IgD-negative memory B cell (primary cell): ENCODE data around the gene LRRC8A. TPM values are rescaled to one million over a fixed set of nuclear protein-coding genes. Genes with fewer than 3 reads are reported as not detected.
A peak's percentile ranks its signal among the peaks of the same experiment; 100 is the strongest.

Experiments
- H3K27ac Mint-ChIP-seq, 3 donors: one replicate each; pipeline ENCODE4 v1.8.0; 2020 to 2022; ENCODE audit warnings: mild to moderate bottlenecking in 3 of 3, mixed read lengths in 3 of 3, moderate library complexity in 1 of 3
- H3K27me3 Mint-ChIP-seq: one replicate; pipeline ENCODE4 v1.8.0; 2021; ENCODE audit warnings: mixed read lengths
- H3K36me3 Mint-ChIP-seq: one replicate; pipeline ENCODE4 v1.8.0; 2020; ENCODE audit warnings: mild to moderate bottlenecking, mixed read lengths
- H3K4me1 Mint-ChIP-seq, 3 donors: one replicate each; pipeline ENCODE4 v1.8.0; 2020 to 2022; ENCODE audit warnings: mixed read lengths in 3 of 3, mild to moderate bottlenecking in 1 of 3
- H3K4me3 Mint-ChIP-seq, 4 donors: one replicate each; pipeline ENCODE4 v1.8.0; 2020 to 2022; ENCODE audit warnings: mild to moderate bottlenecking in 4 of 4, mixed read lengths in 4 of 4, moderate library complexity in 3 of 4
- H3K9me3 Mint-ChIP-seq, 3 donors: one replicate each; pipeline ENCODE4 v1.8.0; 2020 to 2021; ENCODE audit warnings: mixed read lengths in 3 of 3, mild to moderate bottlenecking in 1 of 3
- polyA plus RNA-seq: library from polyadenylated mRNA; unstranded; fragments of 300-500 nt; fragmentation: Illumina TruSeq; gene quantifications from one replicate; pipeline ENCODE4 v1.2.3, GENCODE V29; 2021

Gene LRRC8A
- polyA plus RNA-seq, 1 donor from 2014 or later, result 26.2 TPM

DNA sequence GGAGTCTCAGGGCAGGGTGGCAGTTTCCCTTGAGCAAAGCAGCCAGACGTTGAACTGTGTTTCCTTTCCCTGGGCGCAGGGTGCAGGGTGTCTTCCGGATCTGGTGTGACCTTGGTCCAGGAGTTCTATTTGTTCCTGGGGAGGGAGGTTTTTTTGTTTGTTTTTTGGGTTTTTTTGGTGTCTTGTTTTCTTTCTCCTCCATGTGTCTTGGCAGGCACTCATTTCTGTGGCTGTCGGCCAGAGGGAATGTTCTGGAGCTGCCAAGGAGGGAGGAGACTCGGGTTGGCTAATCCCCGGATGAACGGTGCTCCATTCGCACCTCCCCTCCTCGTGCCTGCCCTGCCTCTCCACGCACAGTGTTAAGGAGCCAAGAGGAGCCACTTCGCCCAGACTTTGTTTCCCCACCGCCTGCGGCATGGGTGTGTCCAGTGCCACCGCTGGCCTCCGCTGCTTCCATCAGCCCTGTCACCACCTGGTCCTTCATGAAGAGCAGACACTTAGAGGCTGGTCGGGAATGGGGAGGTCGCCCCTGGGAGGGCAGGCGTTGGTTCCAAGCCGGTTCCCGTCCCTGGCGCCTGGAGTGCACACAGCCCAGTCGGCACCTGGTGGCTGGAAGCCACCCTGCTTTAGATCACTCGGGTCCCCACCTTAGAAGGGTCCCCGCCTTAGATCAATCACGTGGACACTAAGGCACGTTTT lies 35.4 kb downstream of the LRRC8A start:
- Mint-ChIP-seq H3K4me3 (no peak overlapping the region), H3K9me3 (no peaks in the 10 kb centered on the region), H3K27ac (no peak overlapping the region), H3K27me3 (no peaks in the 10 kb centered on the region), H3K36me3 (peaks cover 4% of the 10 kb centered on the region), H3K4me1 (peaks cover 0 to 6% (median 4%) of the 10 kb centered on the region in 3 donors)

DNA sequence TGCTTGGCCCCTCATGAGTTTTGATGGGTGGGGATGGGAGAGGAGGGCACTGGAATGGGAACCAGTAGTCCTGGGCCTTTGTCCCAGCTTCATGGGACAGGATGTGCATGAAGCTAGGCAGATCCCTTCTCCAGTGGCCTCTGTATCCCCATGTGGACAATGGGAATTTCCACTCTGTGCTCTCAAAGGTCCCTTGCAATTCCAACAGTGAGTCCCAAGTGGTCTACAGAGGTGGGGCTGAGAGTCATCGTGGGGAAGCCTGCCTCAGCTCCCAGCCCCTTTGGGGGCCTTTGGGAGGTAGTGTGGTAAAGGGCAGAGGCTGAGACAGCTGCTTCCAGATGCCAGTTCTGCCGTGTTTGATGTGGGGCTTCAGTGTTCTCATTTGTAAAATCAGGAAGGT lies 37.0 kb downstream of the LRRC8A start:
- no peaks in the 10 kb centered on the region for H3K9me3 Mint-ChIP-seq
- peaks cover 0 to 2% (median 0%) of the 10 kb centered on the region in 3 donors for H3K4me1 Mint-ChIP-seq
- H3K27me3 Mint-ChIP-seq, result no peaks in the 10 kb centered on the region
- peaks cover 4% of the 10 kb centered on the region for H3K36me3 Mint-ChIP-seq
- H3K27ac Mint-ChIP-seq, result no peak overlapping the region
- no peak overlapping the region for H3K4me3 Mint-ChIP-seq

DNA sequence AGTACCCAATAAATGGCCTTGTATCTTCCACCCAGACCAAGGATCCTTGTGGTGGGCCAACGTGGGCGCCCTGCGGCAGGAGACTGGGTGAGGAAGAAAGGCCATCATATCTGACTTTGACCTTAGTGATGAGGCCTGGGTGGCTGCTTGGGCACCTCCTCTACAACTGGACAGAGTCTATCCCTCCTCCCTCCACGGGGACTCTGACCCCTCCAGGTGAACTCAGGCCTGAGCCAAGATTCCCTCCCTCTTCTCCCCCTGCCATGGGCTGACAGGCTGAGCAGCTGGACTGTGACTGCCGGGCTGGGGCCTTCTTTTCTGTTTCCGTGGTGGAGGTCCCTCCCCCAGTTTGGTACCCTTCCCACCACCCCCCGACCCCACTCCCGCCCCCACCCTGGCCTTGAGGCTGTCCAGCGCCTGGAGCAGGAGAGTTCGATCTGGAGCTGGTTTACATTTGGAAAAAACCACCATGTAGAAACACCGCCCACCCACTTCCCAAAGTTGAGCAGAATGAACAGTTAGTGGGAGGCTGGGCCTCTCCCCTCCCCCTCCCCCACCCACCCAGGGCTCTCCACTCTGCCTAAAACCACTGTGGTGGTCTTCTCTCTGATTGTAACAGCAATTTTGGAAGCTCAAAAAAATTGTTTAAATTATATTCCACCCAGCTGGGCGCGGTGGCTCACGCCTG lies 37.6 kb downstream of the LRRC8A start:
- Mint-ChIP-seq H3K27ac (no peak overlapping the region), H3K36me3 (peaks cover 4% of the 10 kb centered on the region), H3K9me3 (no peaks in the 10 kb centered on the region), H3K27me3 (no peaks in the 10 kb centered on the region), H3K4me3 (no peak overlapping the region), H3K4me1 (peaks cover 0 to 2% (median 0%) of the 10 kb centered on the region in 3 donors)

DNA sequence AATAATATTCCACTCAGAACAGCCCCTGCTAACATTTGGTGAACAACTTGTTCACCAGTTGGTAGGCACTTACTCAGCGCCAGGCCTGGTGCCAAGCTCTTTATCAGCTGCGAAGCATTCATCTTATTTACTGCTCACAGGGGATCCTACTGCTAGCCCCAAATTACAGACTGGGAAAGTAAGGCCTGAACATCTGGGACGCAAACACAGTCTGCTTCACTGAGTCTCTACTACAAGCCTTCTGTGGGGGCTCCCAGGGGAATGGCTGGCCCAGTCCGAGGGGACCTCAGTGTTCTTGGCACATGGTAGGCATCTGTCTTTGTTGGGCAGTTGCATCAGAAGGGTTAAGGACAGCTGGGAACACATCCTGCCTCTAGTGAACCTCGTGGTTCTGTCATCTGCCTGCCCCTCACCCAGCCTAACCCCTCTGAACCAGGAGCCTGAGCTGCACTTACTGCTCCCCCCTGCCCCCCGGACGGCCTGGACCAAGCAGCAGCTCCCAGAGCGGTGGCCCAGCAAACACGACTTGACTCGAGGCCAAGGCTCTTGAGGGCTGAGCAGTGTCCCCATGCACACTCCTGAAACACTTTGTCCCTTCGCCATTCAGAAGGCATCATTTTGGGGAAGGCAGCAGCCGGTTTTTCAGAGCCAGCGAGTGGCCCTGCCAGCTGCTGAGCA lies 38.6 kb downstream of the LRRC8A start, which contains the start of gene PHYHD1:
PHYHD1 (plus strand) TSS at position 602 of the 678 bp plus-strand sequence. CDS start 1,342 bp downstream, outside the sequence.
- H3K4me3 Mint-ChIP-seq, result peak within 1 kb of the TSS in 3 of 4 donors; percentile 30 to 76 (median 54)
- H3K4me1 Mint-ChIP-seq, result peaks cover 0 to 2% (median 0%) of the 10 kb centered on the region in 3 donors
- peak within 1 kb of the TSS; percentile 52 to 93 (median 71) for H3K27ac Mint-ChIP-seq
- no peaks in the 10 kb centered on the region for H3K27me3 Mint-ChIP-seq
- peaks cover 4% of the 10 kb centered on the region for H3K36me3 Mint-ChIP-seq
- H3K9me3 Mint-ChIP-seq, result no peaks in the 10 kb centered on the region

DNA sequence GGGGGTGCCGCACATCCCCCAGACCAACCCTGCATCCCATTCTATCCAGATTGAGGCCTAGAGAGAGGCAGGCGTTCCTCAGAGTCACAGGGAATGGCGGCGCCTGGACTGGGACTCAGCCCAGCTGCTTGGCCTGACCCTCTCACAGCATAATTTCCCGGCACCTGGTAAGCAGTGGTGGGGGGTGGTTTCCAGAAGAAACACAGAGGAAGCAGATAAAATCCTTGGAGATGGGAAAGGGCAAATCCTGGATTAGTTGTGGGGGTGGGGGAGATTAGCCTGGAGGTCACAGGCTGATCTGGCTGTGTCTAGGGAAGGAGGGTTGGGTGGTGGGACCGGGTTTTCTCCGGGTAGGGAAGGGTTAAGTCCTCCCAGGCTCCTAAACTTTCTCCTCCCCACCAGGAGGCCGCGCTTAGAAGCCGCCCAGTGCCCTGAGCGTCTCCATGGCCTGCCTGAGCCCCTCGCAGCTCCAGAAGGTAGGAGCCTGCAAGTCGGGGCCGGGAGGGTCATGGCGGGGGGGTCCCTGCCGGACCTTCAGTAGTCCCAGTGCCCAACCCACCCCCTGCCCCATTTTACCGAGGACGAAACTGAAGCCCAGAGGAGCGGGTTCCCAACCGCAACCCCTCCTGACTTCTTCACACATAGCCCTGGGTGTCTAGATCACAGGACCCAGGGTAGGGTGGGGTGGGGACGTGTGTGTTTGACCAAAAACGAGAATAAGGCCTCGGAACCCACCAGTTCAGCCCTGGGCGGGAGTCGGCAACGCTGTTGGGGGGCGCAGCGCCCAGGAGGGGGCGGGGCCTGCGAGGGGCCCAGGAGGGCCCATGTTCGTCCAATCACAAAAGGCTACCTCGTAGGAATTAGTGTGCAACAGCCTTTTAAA lies 40.2 kb downstream of the LRRC8A start:
- H3K27ac Mint-ChIP-seq, result no peak overlapping the region
- H3K4me3 Mint-ChIP-seq, result peak overlapping the region in 1 of 4 donors; percentile 76

DNA sequence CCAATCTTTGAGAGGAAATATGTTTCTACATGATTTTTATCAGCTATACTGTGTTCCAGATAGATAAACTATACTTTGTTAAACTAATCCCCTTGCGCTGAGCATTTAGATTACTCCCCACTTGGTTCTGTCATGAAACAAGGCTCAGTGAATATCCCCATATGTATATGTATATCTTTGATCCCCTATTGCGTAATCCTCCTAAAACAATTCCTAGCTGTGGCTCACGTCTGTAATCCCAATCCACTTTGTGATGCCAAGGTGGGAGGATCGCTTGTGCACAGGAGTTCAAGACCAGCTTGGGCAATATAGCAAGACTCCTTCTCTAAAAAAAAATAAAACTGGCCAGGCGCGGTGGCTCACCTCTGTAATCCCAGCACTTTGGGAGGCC lies 41.6 kb downstream of the LRRC8A start:
- no peaks in the 10 kb centered on the region for H3K36me3 Mint-ChIP-seq
- no peaks in the 10 kb centered on the region for H3K27me3 Mint-ChIP-seq
- no peak overlapping the region for H3K27ac Mint-ChIP-seq
- no peak overlapping the region for H3K4me3 Mint-ChIP-seq
- no peaks in the 10 kb centered on the region for H3K9me3 Mint-ChIP-seq
- H3K4me1 Mint-ChIP-seq, result peaks cover 4 to 8% (median 5%) of the 10 kb centered on the region in 3 donors

More for the DNA sequence above, 40.2 kb downstream of the LRRC8A start:
- no peaks in the 10 kb centered on the region for H3K27me3 Mint-ChIP-seq
- no peaks in the 10 kb centered on the region for H3K9me3 Mint-ChIP-seq
- peaks cover 0 to 5% (median 0%) of the 10 kb centered on the region in 3 donors for H3K4me1 Mint-ChIP-seq
- H3K36me3 Mint-ChIP-seq, result peaks cover 4% of the 10 kb centered on the region

DNA sequence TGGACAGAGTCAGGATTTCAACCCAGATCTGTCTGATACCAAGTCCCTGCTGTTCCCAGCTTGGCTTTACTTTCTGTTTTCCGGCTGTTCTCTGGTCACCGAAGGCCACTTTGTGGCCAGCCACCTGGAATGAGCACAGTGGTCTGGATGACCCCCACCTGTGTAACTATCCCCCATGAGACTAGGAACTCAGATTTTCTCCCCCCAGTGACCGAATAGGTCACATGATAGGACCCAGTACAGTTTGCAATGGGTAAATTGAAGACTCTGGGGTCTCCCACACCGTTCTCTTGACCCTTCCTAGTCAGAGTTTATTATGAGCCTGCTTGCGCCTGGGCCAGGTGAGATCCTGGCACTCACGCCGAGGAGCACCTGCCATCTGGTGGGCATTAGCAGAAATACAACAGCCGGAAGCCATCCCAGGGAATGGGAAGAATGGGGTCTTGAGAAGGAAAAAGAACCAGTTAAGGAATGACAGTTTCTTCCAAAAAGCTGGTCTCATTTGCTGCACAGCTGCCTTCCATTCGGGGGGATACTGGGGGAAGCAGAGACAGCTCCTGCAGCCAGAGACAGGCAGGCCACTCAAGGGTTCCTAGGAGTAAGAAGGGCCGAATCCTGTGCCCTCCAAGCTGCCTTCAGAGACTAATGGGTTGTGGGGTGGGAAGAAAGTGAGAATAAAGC lies 45.9 kb downstream of the LRRC8A start:
- Mint-ChIP-seq H3K36me3 (no peaks in the 10 kb centered on the region), H3K9me3 (no peaks in the 10 kb centered on the region), H3K4me1 (peaks cover 4 to 6% (median 5%) of the 10 kb centered on the region in 3 donors), H3K27ac (peak overlapping the region in 1 of 3 donors; percentile 31), H3K4me3 (no peak overlapping the region), H3K27me3 (no peaks in the 10 kb centered on the region)

DNA sequence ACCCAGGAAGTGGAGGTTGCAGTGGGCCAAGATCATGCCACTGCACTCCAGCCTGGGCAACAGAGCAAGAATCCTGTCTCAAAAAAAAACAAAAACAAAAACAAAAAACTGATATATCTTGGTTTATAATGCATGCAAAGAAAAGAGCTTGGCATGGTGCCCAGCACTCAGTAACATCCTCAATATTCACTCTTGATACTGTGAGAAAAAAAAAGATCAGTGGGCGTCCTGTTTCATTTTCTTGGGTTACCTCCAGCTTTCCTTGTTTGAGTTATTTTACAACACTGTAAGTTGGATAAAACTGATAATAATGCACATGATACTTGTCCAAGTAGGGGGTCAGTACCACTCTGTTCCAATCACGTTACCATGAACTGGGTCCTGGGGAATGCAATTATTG lies 46.7 kb downstream of the LRRC8A start:
- Mint-ChIP-seq H3K4me3 (no peak overlapping the region), H3K27me3 (no peaks in the 10 kb centered on the region), H3K9me3 (no peaks in the 10 kb centered on the region), H3K36me3 (no peaks in the 10 kb centered on the region), H3K4me1 (peaks cover 4 to 6% (median 5%) of the 10 kb centered on the region in 3 donors), H3K27ac (no peak overlapping the region)

DNA sequence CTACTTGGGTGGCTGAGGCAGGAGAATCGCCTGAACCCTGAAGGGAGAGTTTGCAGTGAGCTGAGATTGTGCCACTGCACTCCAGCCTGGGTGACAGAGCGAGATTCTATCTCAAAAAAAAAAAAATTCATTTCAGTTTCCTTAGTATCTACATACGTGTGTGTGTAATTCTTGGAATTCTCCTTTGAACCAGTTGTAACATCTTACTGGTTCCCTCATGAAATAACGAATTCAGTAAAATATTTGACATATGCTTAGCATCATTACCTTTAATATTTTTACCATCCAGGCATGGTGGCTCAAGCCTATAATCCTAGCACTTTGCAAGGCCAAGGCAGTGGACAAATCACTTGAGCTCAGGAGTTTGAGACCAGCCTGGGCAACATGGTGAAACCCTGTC lies 47.6 kb downstream of the LRRC8A start:
- H3K27me3 Mint-ChIP-seq, result no peaks in the 10 kb centered on the region
- H3K27ac Mint-ChIP-seq, result no peak overlapping the region

DNA sequence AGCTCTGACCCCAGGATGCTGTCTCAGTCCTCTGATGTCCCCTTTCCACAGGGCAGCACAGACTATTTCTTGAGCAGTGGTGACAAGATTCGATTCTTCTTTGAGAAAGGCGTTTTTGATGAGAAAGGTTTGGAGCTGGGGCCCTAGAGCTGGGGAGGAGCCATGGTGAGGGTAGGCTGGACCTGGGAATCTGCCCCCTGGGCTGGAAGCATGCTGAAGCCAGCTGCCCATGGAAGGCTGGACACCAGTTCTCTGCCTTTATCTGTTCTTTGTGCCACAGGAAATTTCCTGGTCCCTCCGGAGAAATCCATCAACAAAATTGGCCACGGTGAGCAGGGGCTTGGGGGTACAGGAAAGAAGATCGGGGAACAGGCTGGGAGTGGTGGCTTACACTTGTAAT lies 51.8 kb downstream of the LRRC8A start:
- no peaks in the 10 kb centered on the region for H3K9me3 Mint-ChIP-seq
- H3K4me3 Mint-ChIP-seq, result no peak overlapping the region
- H3K36me3 Mint-ChIP-seq, result no peaks in the 10 kb centered on the region
- H3K4me1 Mint-ChIP-seq, result no peaks in the 10 kb centered on the region
- H3K27ac Mint-ChIP-seq, result no peak overlapping the region
- H3K27me3 Mint-ChIP-seq, result no peaks in the 10 kb centered on the region

More for the DNA sequence above, 47.6 kb downstream of the LRRC8A start:
- Mint-ChIP-seq H3K9me3 (no peaks in the 10 kb centered on the region), H3K36me3 (no peaks in the 10 kb centered on the region), H3K4me1 (peaks cover 4 to 6% (median 5%) of the 10 kb centered on the region in 3 donors), H3K4me3 (no peak overlapping the region)

DNA sequence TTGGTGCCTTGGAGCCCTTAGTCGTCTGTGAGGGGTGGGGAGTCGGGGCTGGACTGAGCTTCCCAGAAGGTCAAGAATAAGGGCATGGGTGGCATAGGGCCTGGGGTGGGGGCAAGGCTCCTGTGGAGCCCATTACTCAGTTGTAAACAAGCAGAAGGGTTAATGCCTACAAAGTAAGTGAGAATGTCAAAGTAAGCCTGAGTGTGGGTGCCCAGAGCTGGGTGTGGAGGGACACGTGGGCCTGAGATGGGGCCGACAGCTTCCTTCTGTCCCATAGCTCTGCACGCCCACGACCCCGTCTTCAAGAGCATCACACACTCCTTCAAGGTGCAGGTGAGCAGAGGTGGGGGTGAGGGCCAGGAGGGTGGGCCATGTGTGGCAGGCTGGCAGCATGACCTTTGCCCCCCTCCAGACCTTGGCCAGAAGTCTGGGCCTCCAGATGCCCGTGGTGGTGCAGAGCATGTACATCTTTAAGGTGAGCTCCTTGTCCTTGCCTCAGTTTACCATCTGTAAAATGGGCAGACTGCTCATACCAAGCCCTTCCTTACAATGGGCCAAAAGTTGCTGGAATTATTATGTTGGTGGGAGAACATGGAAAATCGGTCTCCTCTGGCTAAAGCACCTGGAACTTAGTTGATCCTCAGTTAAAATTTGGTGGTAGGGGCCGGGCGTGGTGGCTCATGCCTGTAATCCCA lies 54.4 kb downstream of the LRRC8A start:
- Mint-ChIP-seq H3K4me1 (no peaks in the 10 kb centered on the region), H3K36me3 (no peaks in the 10 kb centered on the region), H3K27me3 (no peaks in the 10 kb centered on the region), H3K9me3 (no peaks in the 10 kb centered on the region), H3K27ac (no peak overlapping the region), H3K4me3 (no peak overlapping the region)

DNA sequence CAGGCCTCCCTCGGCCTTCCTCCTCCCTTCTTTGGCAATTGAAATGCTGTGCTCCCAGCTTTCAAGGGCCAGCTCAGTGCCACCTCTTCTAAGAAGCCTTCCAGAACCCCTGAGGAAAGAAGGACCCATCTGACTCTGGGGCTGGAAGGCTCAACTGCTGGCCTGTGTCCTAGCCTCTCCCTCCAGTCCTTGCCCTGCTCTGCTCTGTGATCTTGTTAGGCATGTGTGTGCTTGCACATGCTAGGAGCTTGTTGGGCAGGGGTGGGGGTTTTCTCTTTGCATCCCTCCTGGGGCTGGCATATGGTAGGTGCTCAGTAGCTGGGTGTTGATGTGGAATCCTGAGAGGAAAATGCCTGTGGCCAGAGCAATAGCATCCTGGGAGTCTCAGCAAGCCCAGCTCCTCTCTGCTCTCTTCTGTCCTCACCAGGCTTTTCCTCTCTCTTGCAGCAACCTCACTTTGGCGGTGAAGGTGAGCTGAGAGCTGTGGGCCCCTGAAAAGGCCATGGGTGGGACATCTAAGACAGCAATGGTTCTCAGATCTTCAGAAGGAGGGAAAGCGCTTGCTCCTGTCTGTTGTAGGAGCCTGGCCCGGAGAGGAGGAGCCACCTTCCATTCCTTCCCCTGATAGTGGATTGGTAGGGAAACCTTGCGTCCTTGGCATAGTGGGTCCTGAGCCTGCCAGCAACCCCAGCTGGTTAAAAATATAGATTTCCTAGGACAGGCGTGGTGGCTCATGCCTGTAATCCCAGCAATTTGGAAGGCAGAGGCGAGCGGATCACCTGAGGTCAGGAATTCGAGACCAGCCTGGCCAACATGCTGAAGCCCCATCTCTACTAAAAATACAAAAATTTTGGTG lies 55.6 kb downstream of the LRRC8A start:
- Mint-ChIP-seq H3K36me3 (no peaks in the 10 kb centered on the region), H3K27ac (no peak overlapping the region)

More for the DNA sequence above, 55.6 kb downstream of the LRRC8A start:
- Mint-ChIP-seq H3K4me1 (no peaks in the 10 kb centered on the region), H3K27me3 (no peaks in the 10 kb centered on the region), H3K9me3 (no peaks in the 10 kb centered on the region), H3K4me3 (no peak overlapping the region)
